Esophagus squamous epithelium (tissue), 4 donors: ENCODE data around the gene CAMK1D.

ENCODE experiments used
- CTCF ChIP-seq, 6 experiments: fragments of 450-650 bp in 4 of 6; fragments of 200-600 bp in 2 of 6; sonication (generic) in 2 of 6; IDR thresholded peaks; one replicate each; pipeline ENCODE4 v1.5.1; 2016 to 2019; ENCODE audit warnings: antibody characterized with exemption in 6 of 6, mild to moderate bottlenecking in 4 of 6, moderate library complexity in 4 of 6
- POLR2A ChIP-seq, 4 donors: fragments of 450-650 bp; IDR thresholded peaks; one replicate each; pipeline ENCODE4 v1.6.1; 2017; ENCODE audit warnings: antibody characterized with exemption in 4 of 4, mild to moderate bottlenecking in 4 of 4, moderate library complexity in 3 of 4

DNA sequence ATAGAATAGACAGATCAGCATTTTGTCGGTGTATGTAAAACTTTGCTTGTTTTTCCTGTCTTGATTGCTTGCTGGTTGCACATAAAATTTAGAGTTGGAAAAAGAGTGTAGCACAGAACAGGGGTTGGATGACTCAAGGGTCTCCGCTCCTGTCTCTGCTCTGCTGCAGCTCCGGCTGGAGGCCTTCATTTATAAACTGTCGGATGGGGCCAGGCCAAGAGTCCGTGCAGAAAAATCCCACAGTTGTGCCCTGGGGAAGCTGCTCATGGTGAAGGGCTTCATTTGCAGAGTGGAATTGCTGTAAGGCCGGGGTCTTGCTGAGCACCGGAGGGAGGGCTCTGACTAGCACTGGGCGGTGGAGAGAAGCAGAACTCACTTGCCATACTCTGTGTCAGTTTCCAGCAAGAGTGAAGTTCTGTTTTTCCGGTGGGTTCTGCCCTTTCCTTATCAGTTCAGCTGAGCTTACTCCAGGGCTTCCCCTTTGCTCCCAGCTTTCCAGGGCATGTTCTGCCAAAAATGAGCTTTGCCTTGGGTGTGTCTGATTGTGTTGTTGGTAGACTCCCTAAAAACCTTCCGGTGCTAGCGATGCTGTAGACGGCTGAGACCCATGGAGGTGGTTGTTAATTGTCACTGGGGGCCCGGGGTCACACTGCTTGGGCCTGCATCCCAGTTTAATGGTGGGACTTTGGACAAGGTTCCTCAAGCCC lies 67.2 kb downstream of the CAMK1D start:
- TF ChIP-seq CTCF (IDR thresholded peaks at IDR 0.05) (no peak), POLR2A (IDR thresholded peaks at IDR 0.05) (no peak)
